Ishikawa (cell line): ENCODE results near the gene CCL26.

Experiments
- CEBPB ChIP-seq: IDR thresholded peaks from 2 replicates; pipeline ENCODE4 v1.6.1; 2012
- CREB1 ChIP-seq: IDR thresholded peaks from 2 replicates; pipeline ENCODE4 v1.6.1; 2012; ENCODE audit warnings: low read depth
- EGR1 ChIP-seq: IDR thresholded peaks from 2 replicates; pipeline ENCODE4 v1.6.1; 2012
- EP300 ChIP-seq: IDR thresholded peaks from 2 replicates; pipeline ENCODE4 v1.6.1; 2012; ENCODE audit warnings: borderline replicate concordance
- FOXM1 ChIP-seq: IDR thresholded peaks from 2 replicates; pipeline ENCODE4 v1.6.1; 2012; ENCODE audit warnings: low read depth, borderline replicate concordance
- NFIC ChIP-seq: IDR thresholded peaks from 2 replicates; pipeline ENCODE4 v1.6.1; 2012
- RAD21 ChIP-seq: IDR thresholded peaks from 2 replicates; pipeline ENCODE4 v1.6.1; 2012; ENCODE audit warnings: low read depth
- TAF1 ChIP-seq: IDR thresholded peaks from 2 replicates; pipeline ENCODE4 v1.6.1; 2012; ENCODE audit warnings: low read depth, mild to moderate bottlenecking
- TCF12 ChIP-seq: IDR thresholded peaks from 2 replicates; pipeline ENCODE4 v1.6.1; 2012; ENCODE audit warnings: low read depth
- TEAD4 ChIP-seq: IDR thresholded peaks from 2 replicates; pipeline ENCODE4 v1.6.1; 2012
- YY1 ChIP-seq: IDR thresholded peaks from 2 replicates; pipeline ENCODE4 v1.6.1; 2012; ENCODE audit warnings: low read depth
- ZBTB7A ChIP-seq: IDR thresholded peaks from 2 replicates; pipeline ENCODE4 v1.6.1; 2012; ENCODE audit warnings: low read depth
- TF ChIP-seq, protein P1 (sequence below): IDR thresholded peaks from 2 replicates; pipeline ENCODE4 v1.6.1; 2012
- TF ChIP-seq, protein P2 (sequence below): IDR thresholded peaks from 2 replicates; pipeline ENCODE4 v1.6.1; 2012
- TF ChIP-seq, protein P3 (sequence below): IDR thresholded peaks from 2 replicates; pipeline ENCODE4 v1.6.1; 2012; ENCODE audit warnings: low read depth, mild to moderate bottlenecking

CCL26 gene

DNA sequence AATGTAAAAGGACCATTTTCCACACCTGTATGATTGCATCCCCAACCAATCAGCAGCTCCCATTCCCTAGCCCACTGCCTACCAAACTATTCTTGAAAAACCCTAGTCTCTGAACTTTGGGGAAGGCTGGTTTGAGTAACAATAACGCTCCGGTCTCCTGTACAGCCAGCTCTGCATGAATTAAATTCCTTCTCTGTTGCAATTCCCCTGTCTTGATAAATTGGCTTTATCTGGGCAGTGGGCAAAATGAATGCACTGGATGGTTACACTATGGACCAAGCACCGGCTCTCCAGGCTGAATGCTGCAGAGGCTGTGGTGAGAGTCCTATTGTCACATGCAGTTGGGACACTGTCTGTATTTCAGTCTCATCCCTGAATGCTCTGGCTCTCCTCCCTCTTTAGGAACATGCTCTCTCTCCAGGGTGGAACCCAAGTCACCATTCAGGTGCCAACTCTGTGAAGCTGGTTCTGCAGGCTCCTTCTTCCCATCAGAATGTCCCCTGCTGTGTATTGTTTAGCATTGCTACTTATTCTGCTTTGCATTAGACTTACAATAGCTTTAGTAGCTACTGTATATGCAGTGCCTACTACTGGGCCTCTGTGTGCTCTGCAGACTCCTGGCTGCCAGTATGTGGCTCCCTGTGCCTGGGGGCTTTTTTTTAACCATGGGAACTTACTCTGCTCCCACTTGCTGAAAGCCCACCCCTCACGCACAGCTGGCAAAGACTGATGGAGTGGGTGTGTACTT, 34.7 kb upstream of the CCL26 start:
- TF ChIP-seq ZBTB7A (no peak), TCF12 (no peak), TEAD4 (peak; percentile 60), NFIC (no peak), RAD21 (no peak), TAF1 (no peak), EGR1 (no peak), CEBPB (no peak), CREB1 (no peak)
- TF ChIP-seq, protein P1, sequence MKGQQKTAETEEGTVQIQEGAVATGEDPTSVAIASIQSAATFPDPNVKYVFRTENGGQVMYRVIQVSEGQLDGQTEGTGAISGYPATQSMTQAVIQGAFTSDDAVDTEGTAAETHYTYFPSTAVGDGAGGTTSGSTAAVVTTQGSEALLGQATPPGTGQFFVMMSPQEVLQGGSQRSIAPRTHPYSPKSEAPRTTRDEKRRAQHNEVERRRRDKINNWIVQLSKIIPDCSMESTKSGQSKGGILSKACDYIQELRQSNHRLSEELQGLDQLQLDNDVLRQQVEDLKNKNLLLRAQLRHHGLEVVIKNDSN, result 0 out of 2 replicates have a peak, but pooled peaks have one; percentile 34

DNA sequence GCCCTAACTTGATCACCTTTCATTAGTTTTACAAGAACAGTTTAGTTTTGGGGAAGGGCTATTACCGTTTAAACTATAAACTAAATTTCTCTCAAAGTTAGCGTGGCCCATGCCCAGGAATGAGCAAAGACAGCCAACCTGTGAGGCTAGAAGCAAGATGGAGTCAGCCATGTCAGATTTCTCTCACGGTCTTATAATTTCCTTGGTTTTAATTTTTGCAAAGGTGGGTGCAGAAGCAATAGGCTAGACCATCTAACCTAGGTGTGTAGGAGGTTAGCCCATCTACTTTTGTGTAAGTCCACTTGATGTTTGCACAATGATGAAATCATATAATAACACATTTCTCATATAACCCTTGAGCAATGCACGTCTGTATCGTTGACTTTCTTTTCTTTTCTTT, 32.7 kb upstream of the CCL26 start:
- TF ChIP-seq TEAD4 (no peak), YY1 (no peak)
- TF ChIP-seq, protein P1, result no peak
- TF ChIP-seq, protein P2, sequence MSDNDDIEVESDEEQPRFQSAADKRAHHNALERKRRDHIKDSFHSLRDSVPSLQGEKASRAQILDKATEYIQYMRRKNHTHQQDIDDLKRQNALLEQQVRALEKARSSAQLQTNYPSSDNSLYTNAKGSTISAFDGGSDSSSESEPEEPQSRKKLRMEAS, result no peak

DNA sequence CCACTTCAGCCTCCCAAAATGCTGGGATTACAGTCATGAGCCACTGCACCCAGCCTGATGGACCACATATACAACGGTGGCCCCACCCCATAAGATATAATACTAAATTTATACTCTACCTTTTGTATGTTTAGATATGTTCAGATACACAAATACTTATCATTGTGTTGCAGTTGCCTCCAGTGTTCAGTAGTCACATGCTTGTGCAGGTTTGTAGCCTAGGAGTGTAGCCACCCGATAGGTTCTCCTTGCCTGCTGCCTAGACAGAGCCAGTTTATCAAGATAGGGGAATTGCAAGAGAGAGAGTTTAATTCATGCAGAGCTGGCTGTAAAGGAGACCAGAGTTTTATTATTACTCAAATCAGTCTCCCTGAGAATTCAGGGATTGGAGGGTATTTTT, 32.0 kb upstream of the CCL26 start:
- TF ChIP-seq EGR1, result no peak
- TF ChIP-seq EP300, result no peak
- no peak for TF ChIP-seq CREB1
- TF ChIP-seq YY1, result no peak
- no peak for TF ChIP-seq TAF1
- TF ChIP-seq RAD21, result no peak
- TF ChIP-seq, protein P1, result no peak
- TF ChIP-seq, protein P3, sequence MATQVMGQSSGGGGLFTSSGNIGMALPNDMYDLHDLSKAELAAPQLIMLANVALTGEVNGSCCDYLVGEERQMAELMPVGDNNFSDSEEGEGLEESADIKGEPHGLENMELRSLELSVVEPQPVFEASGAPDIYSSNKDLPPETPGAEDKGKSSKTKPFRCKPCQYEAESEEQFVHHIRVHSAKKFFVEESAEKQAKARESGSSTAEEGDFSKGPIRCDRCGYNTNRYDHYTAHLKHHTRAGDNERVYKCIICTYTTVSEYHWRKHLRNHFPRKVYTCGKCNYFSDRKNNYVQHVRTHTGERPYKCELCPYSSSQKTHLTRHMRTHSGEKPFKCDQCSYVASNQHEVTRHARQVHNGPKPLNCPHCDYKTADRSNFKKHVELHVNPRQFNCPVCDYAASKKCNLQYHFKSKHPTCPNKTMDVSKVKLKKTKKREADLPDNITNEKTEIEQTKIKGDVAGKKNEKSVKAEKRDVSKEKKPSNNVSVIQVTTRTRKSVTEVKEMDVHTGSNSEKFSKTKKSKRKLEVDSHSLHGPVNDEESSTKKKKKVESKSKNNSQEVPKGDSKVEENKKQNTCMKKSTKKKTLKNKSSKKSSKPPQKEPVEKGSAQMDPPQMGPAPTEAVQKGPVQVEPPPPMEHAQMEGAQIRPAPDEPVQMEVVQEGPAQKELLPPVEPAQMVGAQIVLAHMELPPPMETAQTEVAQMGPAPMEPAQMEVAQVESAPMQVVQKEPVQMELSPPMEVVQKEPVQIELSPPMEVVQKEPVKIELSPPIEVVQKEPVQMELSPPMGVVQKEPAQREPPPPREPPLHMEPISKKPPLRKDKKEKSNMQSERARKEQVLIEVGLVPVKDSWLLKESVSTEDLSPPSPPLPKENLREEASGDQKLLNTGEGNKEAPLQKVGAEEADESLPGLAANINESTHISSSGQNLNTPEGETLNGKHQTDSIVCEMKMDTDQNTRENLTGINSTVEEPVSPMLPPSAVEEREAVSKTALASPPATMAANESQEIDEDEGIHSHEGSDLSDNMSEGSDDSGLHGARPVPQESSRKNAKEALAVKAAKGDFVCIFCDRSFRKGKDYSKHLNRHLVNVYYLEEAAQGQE, result no peak
- TF ChIP-seq TEAD4, result no peak
- TF ChIP-seq CEBPB, result no peak
- TF ChIP-seq TCF12, result no peak
- TF ChIP-seq NFIC, result no peak
- TF ChIP-seq FOXM1, result no peak
- no peak for TF ChIP-seq ZBTB7A
- TF ChIP-seq, protein P2, result no peak

DNA sequence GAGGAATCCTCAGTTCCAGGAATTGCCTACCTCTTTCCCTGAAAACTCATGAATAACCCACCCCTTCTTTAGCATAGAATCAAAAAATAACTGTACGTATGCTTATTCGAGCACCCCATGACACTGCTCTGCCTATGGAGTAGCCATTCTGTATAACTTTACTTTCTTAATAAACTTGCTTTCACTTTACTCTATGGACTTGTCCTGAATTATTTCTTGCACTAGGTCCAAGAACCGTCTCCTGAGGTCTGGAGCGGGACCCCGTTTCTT, 30.5 kb upstream of the CCL26 start:
- TF ChIP-seq EP300 (no peak), TEAD4 (no peak), TAF1 (no peak), EGR1 (no peak), RAD21 (no peak)
- TF ChIP-seq, protein P1, result no peak
- TF ChIP-seq, protein P2, result no peak

DNA sequence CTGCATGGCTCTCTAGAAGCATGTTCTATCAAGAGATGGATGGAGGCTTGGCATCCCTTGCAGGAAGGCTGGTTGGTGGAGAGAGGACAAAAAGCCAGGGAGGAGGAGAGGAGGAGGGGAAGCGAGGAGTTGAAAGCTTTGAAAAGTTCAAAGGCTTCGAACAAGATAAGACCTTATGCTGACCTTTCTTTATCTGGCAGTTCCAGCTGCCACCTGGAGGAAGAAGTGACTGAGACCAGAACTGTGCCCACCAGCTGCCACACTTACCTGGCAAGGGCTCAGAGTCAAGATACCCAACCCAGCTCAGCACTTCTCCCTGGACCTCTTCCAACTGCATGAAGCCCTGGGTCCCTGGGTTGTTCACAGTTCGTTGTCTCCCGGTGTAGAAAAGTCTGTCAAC, 26.8 kb upstream of the CCL26 start:
- TF ChIP-seq RAD21, result no peak
- no peak for TF ChIP-seq YY1
- TF ChIP-seq NFIC, result no peak
- TF ChIP-seq TCF12, result no peak
- TF ChIP-seq EP300, result no peak
- TF ChIP-seq CEBPB, result no peak
- no peak for TF ChIP-seq TEAD4
- TF ChIP-seq, protein P1, result no peak

DNA sequence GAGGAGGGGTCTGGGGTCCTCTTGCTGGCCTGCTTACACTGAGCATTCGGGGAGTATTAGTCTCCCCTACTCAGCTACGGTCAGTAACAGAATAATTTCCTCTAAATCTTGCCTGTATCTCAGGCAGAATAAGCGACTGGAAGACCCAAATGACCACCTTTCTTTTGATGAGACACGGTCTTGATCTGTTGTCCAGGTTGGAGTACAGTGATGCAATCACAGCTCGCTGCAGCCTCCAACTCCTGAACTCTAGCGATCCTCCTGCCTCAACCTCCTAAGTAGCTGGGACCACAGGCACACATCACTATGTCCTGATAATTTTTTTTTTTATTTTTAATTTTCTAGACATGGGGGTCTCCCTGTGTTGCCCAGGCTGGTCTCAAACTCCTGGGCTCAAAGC, 24.4 kb upstream of the CCL26 start:
- TF ChIP-seq TCF12 (no peak), FOXM1 (no peak), RAD21 (no peak), EP300 (no peak), CEBPB (no peak), ZBTB7A (no peak), CREB1 (no peak)
- TF ChIP-seq, protein P2, result no peak
- TF ChIP-seq, protein P3, result no peak
